ENCODE results near the gene USP13. TPM values are rescaled to one million over a fixed set of nuclear protein-coding genes. Genes with fewer than 3 reads are reported as not detected.
A peak's percentile ranks its signal among the peaks of the same experiment; 100 is the strongest.

USP13 gene
- total RNA-seq, 2 experiments from 2014 or later = 25.8 to 49.7 TPM

DNA sequence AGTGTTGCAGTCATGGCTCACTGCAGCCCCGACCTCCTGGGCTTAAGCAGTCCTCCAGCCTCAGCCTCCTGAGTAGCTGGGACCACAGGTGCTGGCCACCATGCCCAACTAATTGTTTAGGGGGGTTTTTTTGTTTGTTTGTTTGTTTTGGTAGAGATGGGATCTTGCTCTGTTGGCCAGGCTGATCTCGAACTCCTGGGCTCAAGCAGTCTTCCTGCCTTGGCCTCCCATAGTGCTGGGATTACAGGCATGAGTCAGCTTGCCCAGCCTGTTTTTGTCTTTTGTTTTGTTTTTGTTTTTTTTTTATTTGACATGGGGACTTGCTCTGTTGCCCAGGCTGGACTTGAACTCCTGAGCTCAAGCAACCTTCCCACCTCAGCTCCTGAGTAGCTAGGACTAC lies 30.8 kb upstream of the USP13 start:
- no peak overlapping the region for H3K4me3 ChIP-seq (ENCODE audit: low read depth, low read length, poor library complexity, severe bottlenecking)
- H3K9me2 ChIP-seq (ENCODE audit: insufficient read depth, low read length) = no peaks in the 10 kb centered on the region
- BruUV-seq (replicated peaks) = no TSS peak
- no peak overlapping the region for H3K27ac ChIP-seq (ENCODE audit: low read depth, low read length, poor library complexity, severe bottlenecking)
- ChIA-PET CTCF (ENCODE audit: unreplicated experiment) (no interaction called here), POLR2A (interaction anchor here (0.6 kb wide), 2 partner anchors 12 to 25 kb away, joined by 3 read pairs; no protein-coding TSS in a partner anchor)
- no peak overlapping the region for H2AFZ ChIP-seq (ENCODE audit: low read length)
- H3K4me1 ChIP-seq (ENCODE audit: insufficient read depth, low read length, poor library complexity, severe bottlenecking) = no peaks in the 10 kb centered on the region
- H3K36me3 ChIP-seq (ENCODE audit: insufficient read depth, low read length) = peaks cover 79% of the 10 kb centered on the region
- H3K4me2 ChIP-seq (ENCODE audit: low read length) = no peak overlapping the region
- no peaks in the 10 kb centered on the region for H3K79me2 ChIP-seq (ENCODE audit: insufficient read depth, low read depth, low read length)
- no peak for DNase-seq (ENCODE audit: low spot score)
- H3K9me3 ChIP-seq (ENCODE audit: low read length) = no peaks in the 10 kb centered on the region
- TF ChIP-seq, protein P1, sequence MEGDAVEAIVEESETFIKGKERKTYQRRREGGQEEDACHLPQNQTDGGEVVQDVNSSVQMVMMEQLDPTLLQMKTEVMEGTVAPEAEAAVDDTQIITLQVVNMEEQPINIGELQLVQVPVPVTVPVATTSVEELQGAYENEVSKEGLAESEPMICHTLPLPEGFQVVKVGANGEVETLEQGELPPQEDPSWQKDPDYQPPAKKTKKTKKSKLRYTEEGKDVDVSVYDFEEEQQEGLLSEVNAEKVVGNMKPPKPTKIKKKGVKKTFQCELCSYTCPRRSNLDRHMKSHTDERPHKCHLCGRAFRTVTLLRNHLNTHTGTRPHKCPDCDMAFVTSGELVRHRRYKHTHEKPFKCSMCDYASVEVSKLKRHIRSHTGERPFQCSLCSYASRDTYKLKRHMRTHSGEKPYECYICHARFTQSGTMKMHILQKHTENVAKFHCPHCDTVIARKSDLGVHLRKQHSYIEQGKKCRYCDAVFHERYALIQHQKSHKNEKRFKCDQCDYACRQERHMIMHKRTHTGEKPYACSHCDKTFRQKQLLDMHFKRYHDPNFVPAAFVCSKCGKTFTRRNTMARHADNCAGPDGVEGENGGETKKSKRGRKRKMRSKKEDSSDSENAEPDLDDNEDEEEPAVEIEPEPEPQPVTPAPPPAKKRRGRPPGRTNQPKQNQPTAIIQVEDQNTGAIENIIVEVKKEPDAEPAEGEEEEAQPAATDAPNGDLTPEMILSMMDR (conservative IDR thresholded peaks at IDR 0.05; ENCODE audit: low read length) = no peak
- no peak for TF ChIP-seq EZH2phosphoT487 (IDR thresholded peaks at IDR 0.05; ENCODE audit: borderline replicate concordance, low read depth, low read length)
- intact Hi-C loops (cut with micrococcal nuclease; ENCODE audit: unreplicated experiment) = no loop called here
- no peaks in the 10 kb centered on the region for H4K20me1 ChIP-seq (ENCODE audit: insufficient read depth, low read length)

DNA sequence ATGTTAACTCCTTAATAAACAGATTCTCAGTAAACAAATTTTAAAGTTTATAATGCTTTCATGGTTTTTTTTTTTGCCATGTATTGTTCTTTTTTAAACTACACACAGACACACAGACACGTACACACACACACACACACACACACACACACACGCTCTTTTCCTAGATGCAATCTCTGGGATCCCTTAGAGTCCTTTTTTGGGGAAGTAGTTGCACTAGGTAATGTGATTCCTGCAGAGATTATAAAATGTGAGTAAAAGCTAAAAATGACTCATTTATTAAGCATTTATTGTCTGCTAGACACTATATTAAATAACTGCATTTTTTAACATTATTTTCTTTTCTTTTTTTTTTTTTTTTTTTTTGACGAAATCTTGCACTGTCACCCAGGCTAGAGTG lies 28.4 kb upstream of the USP13 start:
- ChIA-PET POLR2A (no interaction called here), CTCF (ENCODE audit: unreplicated experiment) (no interaction called here)
- TF ChIP-seq, protein P1 (conservative IDR thresholded peaks at IDR 0.05; ENCODE audit: low read length) = no peak
- no peak for TF ChIP-seq EZH2phosphoT487 (IDR thresholded peaks at IDR 0.05; ENCODE audit: borderline replicate concordance, low read depth, low read length)
- Histone ChIP-seq H3K4me3 (ENCODE audit: low read depth, low read length, poor library complexity, severe bottlenecking) (no peak overlapping the region), H3K27ac (ENCODE audit: low read depth, low read length, poor library complexity, severe bottlenecking) (no peak overlapping the region), H3K9me2 (ENCODE audit: insufficient read depth, low read length) (no peaks in the 10 kb centered on the region), H3K4me2 (ENCODE audit: low read length) (no peak overlapping the region), H3K36me3 (ENCODE audit: insufficient read depth, low read length) (peaks cover 58% of the 10 kb centered on the region), H3K79me2 (ENCODE audit: insufficient read depth, low read depth, low read length) (no peaks in the 10 kb centered on the region), H4K20me1 (ENCODE audit: insufficient read depth, low read length) (no peaks in the 10 kb centered on the region), H3K9me3 (ENCODE audit: low read length) (no peaks in the 10 kb centered on the region), H3K4me1 (ENCODE audit: insufficient read depth, low read length, poor library complexity, severe bottlenecking) (no peaks in the 10 kb centered on the region), H2AFZ (ENCODE audit: low read length) (no peak overlapping the region)
- intact Hi-C loops (cut with micrococcal nuclease; ENCODE audit: unreplicated experiment) = no loop called here
- DNase-seq (ENCODE audit: low spot score) = no peak
- no TSS peak for BruUV-seq (replicated peaks)

DNA sequence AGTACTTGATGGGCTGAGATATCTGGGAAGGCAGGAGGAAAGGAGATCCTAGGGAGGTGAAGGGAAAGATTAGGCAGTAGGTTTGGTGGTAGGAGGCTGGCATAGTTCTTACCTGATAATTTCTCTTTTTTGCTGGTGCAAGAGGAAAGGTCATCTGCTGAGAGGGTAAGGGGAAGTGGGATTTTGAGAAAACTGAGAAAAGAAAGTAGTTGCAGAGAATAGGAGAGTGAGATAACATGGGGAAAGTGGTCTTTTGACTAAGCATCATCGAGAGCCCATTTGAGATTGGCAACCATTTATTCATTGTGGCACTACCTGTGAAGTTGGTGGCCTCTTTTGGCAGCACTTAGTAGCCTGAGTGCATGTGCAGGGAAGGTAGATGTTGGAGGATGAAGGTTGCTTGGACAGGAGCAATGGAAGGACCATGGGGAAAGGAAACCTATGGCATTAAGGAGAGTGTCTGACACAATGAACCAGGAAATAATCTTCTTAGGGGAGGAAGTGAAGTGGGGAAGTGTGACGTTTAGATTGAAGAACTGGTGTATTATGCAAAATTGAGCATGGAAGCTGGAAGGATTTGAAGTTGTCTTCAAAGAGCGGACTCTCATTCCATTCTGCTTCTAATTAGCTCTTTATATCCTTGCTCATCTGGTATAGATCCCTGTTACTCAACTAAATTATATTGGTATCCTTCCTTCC lies 21.9 kb upstream of the USP13 start:
- Histone ChIP-seq H3K9me3 (ENCODE audit: low read length) (no peaks in the 10 kb centered on the region), H3K4me2 (ENCODE audit: low read length) (no peak overlapping the region), H4K20me1 (ENCODE audit: insufficient read depth, low read length) (no peaks in the 10 kb centered on the region), H3K4me1 (ENCODE audit: insufficient read depth, low read length, poor library complexity, severe bottlenecking) (peaks cover 7% of the 10 kb centered on the region), H3K4me3 (ENCODE audit: low read depth, low read length, poor library complexity, severe bottlenecking) (no peak overlapping the region), H2AFZ (ENCODE audit: low read length) (peak overlapping the region; percentile 24; the same call in 1 of the 2 replicates), H3K27ac (ENCODE audit: low read depth, low read length, poor library complexity, severe bottlenecking) (no peak overlapping the region), H3K79me2 (ENCODE audit: insufficient read depth, low read depth, low read length) (no peaks in the 10 kb centered on the region), H3K9me2 (ENCODE audit: insufficient read depth, low read length) (no peaks in the 10 kb centered on the region), H3K36me3 (ENCODE audit: insufficient read depth, low read length) (peaks cover 3% of the 10 kb centered on the region)
- CTCF ChIA-PET (ENCODE audit: unreplicated experiment) = no interaction called here
- intact Hi-C loops (cut with micrococcal nuclease; ENCODE audit: unreplicated experiment) = no loop called here
- DNase-seq (ENCODE audit: low spot score) = no peak
- POLR2A ChIA-PET = interaction anchor here (0.7 to 1.6 kb wide), 4 partner anchors 13 to 54 kb away, joined by 3 read pairs; no protein-coding TSS in a partner anchor
- BruUV-seq (replicated peaks) = no TSS peak
- TF ChIP-seq, protein P1 (conservative IDR thresholded peaks at IDR 0.05; ENCODE audit: low read length) = no peak
- TF ChIP-seq EZH2phosphoT487 (IDR thresholded peaks at IDR 0.05; ENCODE audit: borderline replicate concordance, low read depth, low read length) = no peak

Measured in OCI-LY7 (cell line).